ENCODE measurements around the gene NLGN1.

NLGN1 gene

DNA sequence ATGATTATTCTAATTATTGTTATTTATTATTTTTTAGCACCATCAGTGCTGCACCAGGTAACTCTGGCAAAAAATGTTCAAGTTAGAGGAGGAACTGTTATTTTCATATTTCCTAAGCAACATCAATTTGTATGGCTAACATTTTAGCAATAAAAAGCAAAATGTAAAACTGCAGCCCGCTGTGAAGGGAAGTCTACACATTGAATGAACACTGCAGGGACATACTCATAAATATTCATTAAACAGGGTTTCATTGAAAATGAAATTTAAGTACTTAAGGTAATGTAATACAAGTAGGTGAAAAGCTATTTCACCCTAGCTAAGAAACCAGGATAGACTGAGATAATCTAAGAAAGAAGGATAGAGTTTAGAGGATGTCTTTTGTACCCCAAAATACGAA, 532.7 kb downstream of the NLGN1 start:
- DNase-seq: no peak

- no peak for DNase-seq
Measured at GRCh38 chr3:173932624-173933023, 535.1 kb downstream of the NLGN1 start.

DNA sequence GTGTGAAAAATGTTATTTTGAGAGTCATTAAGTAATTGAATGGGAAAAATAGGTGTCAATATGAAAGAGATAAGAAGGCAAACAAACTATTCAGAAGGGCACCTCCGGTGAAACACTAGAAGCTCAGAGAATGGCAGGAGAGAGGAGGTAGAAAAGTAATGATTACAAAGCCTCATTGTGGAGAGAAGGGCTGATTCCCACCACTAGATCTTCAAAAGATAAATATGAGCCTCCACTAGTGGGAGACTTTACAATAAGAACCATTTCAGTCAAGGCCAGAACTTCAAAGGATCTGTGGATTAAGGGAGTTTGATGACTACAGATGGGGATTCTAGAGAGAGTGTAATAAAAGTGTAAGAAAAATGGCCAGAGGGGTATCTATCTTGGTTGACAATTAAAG, 535.6 kb downstream of the NLGN1 start:
- DNase-seq: no peak

DNA sequence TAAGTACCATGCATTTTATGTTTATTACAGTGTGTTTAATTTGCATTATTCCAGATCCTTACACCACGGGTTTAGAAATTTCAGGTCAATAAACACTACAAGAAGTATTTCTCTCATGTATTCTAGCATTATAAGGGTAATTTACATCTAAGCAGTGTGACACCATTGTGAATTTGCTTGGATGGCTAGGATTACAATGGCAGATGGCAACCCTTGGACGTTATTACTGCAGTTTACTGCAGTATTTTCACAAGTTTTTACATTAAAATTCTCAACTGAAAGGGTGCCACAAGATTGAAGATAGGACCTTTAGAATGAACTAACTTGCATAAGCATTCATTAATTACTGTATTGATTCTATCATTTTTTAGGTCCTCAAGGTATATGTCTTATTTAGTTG, 538.8 kb downstream of the NLGN1 start:
- DNase-seq: no peak

- no peak for DNase-seq
Measured at GRCh38 chr3:173938159-173938558, 540.6 kb downstream of the NLGN1 start.

GRCh38 chr3:173938616-173939015, 541.1 kb downstream of the NLGN1 start:
- no peak for DNase-seq

DNA sequence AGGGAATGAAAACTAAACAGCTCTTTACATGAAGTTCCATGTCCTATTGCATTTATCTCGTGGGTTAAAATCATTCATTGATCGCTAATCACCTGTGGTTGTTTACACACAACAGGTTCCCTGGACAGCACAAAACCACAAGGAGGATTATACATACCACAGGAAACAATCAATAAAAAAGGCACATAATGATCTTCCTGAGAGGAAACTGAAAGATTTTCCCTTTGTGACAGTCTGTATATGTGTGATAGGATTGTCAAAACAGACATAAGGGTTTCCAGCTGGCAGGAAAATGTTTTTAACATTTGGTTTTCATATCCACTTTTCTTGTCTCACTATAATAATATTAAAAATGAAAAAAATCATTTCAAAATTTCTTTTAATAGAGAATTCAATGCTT, 541.8 kb downstream of the NLGN1 start:
- no peak for DNase-seq

- no peak for DNase-seq
Measured at GRCh38 chr3:173943264-173943663, 545.7 kb downstream of the NLGN1 start.

GRCh38 chr3:173945170-173945569, 547.6 kb downstream of the NLGN1 start:
- no peak for DNase-seq

- no peak for DNase-seq
Measured at GRCh38 chr3:173945806-173946205, 548.3 kb downstream of the NLGN1 start.

DNA sequence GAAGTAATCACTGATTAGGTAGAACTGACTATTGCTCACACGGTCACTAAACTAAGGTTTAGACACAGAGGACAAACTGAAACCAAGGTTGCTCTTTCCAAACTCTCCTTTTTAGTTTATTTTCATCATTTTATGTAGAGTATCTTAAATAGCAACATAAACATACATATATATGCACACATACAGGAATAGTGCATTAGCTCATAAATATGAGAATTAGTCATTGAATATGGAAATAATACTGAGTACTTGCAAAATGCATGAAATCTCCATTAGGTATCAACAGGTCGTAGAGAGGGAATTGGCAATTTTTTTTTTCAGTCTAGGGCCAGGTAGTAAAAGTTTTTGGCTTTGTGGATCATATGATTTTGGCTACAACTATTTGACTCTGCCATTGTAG, 557.1 kb downstream of the NLGN1 start:
- no peak for DNase-seq

DNA sequence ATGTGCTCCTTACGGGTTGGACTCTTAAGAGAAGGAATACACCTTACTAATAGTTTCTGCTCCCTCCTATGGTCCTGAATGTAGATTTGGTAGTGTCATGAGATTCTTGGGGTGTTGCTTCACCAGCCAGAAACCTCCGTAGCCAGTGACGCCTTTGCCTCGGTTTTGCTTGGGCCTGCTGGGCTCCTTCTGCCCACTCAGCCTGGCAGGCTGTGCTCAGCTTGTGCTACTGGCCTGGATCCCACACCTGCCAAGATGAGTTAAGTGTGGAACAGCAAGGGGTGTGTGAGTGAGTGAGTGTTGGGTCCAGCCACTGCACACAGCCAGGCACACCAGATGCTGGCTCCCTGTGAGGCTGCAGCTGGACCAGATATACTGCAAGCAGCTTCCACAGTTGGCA, 560.1 kb downstream of the NLGN1 start:
- DNase-seq: no peak

DNA sequence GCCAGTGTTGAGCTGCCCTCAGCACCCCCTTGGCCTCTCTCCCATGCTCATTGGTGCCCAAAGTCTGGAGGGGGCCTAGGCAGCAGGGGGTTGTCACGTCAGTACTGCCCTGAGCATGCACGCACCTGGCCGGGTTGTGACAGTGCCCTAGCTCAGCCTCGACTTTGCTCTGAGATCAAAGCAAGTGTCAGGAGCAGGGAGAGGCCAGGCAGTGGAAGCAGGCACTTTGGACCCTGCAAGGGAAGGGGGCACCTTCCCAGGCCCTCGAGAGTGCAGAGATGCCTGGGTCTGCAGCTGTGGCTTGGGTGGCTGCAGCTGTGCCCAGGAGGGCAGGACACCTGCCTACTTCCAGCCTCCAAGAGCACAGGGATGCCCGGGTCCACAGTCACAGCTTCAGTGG, 561.3 kb downstream of the NLGN1 start:
- no peak for DNase-seq

DNA sequence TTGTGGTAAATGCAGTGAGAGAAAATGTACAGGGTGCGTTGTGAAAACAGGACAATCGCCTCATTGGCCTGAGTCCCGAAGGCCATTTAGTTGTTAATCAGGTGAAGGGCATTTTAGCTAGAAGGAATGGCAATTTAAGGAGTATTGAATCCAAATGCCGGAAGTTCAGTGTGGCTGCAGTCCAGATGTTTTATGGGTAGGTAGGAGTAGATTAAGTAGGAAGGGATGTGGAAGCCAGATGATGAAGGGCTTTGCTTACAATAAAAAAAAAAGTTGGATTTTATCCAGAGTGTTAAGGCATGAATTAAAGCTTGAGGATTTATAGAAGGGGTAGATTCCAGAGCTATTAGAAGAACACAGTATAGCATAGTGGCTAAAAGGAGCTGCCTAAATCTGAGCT, 572.7 kb downstream of the NLGN1 start:
- DNase-seq: no peak

GRCh38 chr3:173976281-173976680, 578.7 kb downstream of the NLGN1 start:
- no peak for DNase-seq

DNA sequence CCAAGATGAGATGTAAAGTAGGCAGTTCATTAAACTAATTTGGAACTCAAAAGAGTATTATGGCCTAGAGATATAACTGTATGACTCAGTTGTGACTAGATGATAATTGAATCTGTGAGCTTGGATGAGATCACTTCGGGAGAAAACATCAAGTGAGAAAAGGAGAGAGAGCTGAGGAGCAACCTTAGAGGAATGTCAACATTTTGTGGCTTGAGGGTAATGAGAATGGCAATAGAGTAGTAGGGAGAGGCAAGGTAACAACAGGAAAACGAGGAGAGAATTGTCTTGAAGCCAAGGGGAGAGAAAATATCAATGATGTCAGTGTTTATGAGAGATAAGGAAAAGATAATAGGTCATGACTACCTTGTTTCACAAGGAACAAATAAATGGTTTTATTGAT, 580.2 kb downstream of the NLGN1 start:
- DNase-seq: no peak

DNA sequence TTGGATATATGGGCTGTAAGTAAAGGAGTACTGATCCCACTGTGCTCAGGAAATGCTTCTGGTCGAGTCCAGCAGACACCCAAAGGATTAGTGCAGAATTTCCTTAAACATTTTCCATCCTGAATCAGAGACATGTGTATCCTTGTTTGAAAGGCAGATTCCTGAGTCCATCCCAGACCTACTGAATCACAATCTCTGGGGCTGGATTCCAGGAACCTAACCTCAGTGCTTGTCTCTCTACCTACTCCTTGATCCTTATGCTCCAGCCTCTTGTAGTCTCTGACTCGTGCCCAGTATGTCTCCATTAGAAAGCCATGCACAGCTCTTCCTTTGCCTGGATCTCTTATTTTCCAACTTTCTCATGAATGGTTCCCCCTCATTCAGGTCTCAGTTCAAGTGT, 585.8 kb downstream of the NLGN1 start:
- no peak for DNase-seq

- no peak for DNase-seq
Measured at GRCh38 chr3:173986861-173987410, 589.4 kb downstream of the NLGN1 start.

GRCh38 chr3:173988909-173989308, 591.4 kb downstream of the NLGN1 start:
- DNase-seq: no peak

DNA sequence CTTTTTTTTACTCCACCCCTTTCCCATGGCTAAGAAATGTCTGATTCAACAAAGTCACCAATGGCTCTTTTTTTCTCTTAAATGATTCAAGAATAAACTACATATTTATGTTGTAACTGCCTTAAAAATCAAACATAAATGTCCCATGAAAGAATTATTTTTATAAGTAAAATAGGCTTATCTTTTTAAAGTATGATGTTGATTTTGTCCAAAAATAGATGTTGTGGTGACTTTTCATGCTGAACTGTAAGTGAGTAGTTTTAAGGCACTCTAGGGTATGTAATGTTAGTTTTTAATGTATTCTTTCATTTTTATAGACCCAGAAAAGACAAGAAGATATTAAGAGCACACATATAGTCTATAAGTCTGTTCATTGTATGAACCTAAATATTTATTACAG, 594.9 kb downstream of the NLGN1 start:
- DNase-seq: no peak

DNA sequence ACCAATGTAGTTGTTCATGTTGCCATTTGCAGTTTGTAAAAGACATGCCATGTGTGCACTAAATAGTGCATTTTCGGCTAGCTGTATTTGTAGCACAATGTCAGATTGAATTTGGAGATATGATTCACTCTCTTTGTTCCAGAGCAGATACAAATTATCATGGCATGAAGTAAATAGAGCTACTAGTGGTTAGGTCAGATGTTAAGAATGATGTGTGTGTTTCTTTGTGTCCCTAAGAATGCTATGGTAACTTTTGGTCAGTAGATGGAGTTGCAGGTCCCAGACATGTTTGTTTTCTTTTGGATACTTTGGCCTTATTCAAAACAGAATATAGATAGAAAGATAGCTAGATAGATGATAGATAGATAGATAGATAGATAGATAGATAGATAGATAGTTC, 595.8 kb downstream of the NLGN1 start:
- DNase-seq: no peak

DNA sequence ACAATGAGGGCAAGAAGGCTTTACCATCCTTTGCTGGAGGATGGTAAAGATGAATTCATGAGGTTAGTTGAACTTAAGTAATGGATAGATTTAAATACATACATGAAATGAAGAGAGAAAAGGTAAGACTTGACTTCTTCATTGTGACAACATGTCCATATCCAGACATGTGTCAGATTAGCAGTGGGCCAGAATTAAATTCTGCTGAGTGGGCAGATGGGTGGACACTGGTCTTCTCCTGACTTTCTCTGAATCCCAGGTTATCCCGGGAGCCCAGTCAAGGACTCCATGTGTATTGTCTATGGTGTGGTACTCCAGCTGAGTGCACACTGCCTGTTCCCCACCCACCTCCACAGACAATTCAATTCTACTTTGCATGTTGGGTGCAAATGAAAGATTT, 603.1 kb downstream of the NLGN1 start:
- DNase-seq: no peak

DNA sequence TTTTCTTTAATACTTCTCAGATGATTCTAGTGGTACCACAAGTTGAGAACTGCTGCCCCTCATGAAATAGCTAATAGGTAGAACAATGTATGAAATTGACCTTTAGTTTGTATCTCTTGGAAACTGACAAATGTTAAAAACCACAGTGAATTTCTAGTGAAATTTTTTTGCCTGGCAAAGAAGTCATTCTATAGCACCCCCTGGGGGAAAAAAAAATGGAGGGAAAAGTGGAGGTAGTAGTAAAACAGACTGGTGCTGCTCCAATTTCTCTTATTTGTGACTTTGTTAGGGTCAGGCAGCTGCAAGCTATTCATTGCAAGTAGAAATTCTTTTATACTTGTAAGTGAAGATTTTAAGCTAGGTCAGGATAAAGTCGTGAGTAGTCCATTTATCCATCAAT, 605.0 kb downstream of the NLGN1 start:
- DNase-seq: no peak

GRCh38 chr3:174010907-174011306, 613.4 kb downstream of the NLGN1 start:
- DNase-seq: no peak

DNA sequence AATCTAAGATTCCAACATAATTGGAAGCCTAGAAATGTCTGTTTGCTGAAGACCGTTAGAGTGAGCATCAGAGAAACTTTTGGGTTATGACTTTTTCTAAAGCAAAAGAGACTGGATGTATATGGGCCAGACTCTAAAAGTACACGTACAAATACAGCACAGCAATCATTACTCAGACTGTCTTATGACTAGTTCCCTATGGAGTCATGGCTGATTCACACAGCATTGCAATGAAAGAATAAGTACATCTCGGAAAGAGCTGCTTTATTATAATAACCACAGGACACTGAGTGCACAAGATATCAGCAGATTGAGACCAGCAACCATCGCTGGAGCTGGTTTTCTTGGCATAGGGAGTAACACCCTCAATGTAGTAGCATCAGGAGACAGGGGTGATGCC, 618.6 kb downstream of the NLGN1 start:
- DNase-seq: no peak

- DNase-seq: no peak
Measured at GRCh38 chr3:174020156-174020555, 622.6 kb downstream of the NLGN1 start.

Measured in stimulated activated naive CD4-positive, alpha-beta T cell treated with Interleukin-2 at 50 U/mL for 16 hours (primary cell).